HG02642 (cell line): ENCODE data around the gene LDLRAD3.

Source experiments
- ATAC-seq: cut with Tn5 transposase; IDR thresholded peaks from one replicate; pipeline ENCODE4 v1.9.1; 2021; ENCODE audit warnings: mild to moderate bottlenecking; ENCODE audit not compliant: unreplicated experiment, poor library complexity

The LDLRAD3 gene

GRCh38 chr11:36249246-36249645, 305.4 kb downstream of the LDLRAD3 start:
- ATAC-seq, result no peak

GRCh38 chr11:36251823-36252222, 308.0 kb downstream of the LDLRAD3 start:
- ATAC-seq, result no peak

- no peak for ATAC-seq
Observed at GRCh38 chr11:36253238-36253637, 309.4 kb downstream of the LDLRAD3 start.

- ATAC-seq, result no peak
Observed at GRCh38 chr11:36254713-36255112, 310.9 kb downstream of the LDLRAD3 start.

GRCh38 chr11:36257351-36257750, 313.5 kb downstream of the LDLRAD3 start:
- no peak for ATAC-seq

DNA sequence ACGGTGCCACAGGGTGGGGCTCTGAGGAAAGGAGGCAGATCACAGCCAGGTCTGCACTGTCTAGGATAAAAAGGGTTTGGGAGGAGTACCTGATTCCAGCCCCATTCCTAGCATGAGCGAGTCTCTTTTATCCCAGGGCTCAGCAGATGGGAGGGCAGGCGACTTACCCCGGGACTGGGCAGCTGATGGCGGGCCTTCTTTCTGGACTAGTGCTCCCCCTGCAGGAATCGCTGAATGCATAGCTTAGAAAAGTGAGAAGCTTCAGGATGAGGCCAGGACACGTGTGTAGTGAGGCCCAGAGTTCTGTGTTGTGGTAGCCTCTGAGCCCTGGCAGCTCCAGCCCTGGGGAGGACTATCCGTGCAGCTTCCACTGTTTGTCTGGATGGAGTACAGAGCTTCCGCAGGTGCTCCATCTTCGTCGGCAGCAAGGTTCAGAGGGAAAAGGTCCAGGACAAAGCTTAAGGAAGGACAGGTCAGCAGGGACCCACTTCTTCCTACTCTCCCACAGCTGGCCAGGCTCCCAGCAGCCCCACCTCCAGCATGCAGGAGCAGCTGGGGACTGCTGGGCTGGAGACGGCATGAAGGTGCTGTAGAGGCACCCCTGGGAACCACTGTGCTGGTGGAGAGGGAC, 315.0 kb downstream of the LDLRAD3 start:
- no peak for ATAC-seq

DNA sequence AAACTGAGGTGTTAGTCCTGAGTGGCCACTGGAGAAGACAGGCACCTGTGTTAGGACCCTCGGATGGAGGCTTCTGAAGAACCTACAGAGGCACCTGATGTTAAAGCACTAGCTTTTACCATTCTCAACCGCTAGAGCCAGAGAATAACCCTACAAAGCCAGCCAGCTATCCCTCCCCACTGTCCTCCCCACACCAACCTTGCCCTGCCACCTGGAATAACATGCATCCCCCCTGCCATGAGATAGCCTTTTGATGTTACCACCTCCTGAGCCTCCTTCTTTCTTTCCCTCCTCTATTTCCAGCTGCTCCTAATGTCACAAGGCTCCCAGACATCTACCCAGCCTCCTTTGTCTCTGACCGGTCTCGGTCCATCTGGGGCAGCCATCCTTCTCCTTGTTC, 317.2 kb downstream of the LDLRAD3 start:
- no peak for ATAC-seq

DNA sequence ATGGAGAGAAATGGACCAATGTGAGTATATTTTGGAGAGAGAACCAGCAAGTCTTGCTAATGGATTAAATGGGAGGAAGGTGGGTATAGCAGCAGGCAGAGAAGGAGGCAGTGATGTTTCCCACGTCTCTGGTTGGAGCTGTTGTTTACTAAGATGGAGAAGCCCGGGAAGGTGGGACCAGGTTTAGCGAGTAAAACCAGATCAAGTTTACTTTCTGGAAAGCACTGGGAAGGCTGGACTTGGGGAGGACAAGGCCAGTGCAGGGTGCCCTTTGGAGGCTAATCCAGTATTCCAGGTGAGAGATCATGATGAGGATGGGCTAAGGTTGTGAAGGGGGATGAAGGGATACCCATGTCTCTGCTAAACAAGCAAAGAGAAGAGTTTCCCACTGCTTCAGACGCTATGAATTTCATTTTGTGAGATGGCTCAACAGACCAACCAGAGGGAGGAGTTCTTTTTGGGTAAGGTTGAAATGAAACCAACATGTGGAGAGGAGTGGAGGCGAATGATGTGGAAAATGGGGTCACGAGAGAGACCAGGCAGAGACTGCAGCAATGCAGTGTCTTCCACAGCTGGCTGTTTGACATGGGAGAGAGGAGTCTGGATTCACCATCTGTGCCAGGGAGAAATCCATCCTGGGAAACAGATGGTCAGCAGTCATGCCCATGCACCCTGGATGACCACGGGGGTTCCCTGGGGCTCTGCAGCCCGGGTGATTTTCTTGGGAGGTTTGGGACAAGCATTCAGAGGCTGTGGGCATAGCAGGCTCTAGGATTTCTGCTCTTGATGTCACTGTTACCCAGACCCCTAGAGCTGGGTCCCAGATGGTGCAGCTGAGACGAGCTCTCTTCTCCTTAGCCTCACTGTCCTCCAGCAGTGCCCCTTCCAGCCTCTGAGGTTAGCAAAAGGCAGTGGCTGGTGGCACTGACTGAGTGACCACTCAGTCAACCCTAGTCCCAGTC, 320.4 kb downstream of the LDLRAD3 start:
- no peak for ATAC-seq

- ATAC-seq, result no peak
Observed at GRCh38 chr11:36264973-36265344, 321.1 kb downstream of the LDLRAD3 start.

DNA sequence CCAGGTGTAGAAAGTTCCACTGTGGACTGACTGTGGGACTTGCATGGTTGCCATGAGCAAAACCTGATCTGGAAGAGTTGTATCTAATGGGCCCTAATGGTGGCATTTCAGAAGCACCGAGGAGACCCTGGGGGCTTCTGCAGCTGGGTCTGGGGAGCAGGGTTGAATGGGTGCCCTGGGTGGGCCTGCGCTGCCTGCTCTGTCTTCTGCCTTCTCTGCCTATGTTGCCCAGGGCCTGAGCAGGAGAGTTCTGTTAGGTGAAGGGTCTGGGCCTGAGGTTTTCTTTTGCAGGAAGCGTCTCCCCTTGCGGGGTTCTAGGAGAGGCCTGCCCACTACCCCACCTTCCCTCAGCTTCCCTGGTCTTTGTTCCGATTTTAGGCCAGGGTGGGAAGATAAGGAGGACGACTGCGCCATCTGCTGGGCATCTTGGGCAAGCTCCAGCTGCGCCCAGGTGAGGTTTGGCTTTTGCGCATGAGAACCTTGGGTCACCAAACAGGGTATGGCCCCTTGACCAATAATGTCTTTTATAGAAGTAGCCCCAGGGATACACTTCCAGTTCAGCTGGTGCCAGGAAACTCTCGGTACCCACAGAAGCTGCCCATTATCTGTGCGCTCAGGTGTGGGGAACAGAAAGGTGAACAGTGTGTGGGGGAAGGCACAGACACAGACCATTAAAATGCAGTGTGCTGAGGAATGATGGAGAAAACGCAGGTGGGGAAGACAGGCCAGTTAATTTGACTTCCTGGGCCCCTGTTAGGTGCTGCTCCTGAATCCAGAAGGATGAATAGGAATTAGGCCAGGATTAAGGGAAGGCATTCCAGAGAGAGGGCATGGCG, 322.1 kb downstream of the LDLRAD3 start:
- ATAC-seq, result peak; percentile 68

- ATAC-seq, result no peak
Observed at GRCh38 chr11:36266767-36267166, 322.9 kb downstream of the LDLRAD3 start.

DNA sequence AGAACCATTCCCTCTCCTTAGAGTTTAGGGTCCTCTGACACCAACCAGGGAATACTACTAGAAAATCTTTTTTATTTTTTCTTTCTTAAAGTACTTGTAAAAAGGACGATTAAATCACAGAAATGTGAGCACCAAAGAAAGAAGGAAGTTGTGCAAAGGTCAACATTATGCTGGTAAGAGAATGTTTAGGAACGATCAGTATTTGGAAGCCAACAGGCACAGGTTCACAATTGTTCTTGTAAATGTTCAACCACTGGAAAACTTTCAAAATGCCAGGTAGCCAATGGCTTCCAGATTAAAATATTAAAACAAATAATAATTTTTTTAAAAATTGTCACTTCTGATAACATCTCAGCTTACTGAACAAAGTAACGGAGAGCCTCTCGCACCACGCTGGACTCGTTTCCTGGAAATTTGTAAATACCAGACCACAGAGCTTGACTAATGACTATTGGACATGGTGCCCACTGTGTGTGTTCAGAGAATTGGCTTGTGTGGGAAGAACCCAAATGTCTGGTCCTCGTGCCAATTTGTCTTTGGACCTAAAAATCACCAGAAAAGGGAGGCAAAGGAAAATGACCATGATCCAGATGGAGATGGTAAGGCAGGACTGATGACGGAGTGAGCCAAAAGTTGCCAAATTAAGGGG, 324.6 kb downstream of the LDLRAD3 start:
- ATAC-seq, result no peak

DNA sequence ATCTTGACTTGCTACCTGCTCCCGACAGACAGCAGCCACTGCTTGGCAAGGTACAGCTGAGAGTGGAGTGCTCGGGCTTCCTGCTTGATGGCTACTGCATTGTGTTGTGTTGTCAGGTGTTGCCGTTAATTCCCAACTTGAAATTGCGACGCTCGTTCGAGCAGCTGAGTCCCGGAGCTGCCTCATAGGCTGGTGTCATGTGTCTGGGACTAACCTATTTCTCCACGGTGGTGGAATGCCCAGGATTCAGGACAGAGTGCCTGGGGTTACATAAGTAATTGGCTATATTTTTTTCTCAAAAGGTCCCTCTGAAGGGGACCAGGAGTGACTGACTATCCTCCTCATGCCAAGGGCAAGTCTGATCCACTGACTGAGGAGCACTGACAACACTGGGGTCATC, 326.8 kb downstream of the LDLRAD3 start:
- no peak for ATAC-seq

- ATAC-seq, result no peak
Observed at GRCh38 chr11:36271794-36272407, 328.0 kb downstream of the LDLRAD3 start.

GRCh38 chr11:36273110-36273509, 329.2 kb downstream of the LDLRAD3 start:
- ATAC-seq, result no peak

- no peak for ATAC-seq
Observed at GRCh38 chr11:36274414-36274813, 330.6 kb downstream of the LDLRAD3 start.

DNA sequence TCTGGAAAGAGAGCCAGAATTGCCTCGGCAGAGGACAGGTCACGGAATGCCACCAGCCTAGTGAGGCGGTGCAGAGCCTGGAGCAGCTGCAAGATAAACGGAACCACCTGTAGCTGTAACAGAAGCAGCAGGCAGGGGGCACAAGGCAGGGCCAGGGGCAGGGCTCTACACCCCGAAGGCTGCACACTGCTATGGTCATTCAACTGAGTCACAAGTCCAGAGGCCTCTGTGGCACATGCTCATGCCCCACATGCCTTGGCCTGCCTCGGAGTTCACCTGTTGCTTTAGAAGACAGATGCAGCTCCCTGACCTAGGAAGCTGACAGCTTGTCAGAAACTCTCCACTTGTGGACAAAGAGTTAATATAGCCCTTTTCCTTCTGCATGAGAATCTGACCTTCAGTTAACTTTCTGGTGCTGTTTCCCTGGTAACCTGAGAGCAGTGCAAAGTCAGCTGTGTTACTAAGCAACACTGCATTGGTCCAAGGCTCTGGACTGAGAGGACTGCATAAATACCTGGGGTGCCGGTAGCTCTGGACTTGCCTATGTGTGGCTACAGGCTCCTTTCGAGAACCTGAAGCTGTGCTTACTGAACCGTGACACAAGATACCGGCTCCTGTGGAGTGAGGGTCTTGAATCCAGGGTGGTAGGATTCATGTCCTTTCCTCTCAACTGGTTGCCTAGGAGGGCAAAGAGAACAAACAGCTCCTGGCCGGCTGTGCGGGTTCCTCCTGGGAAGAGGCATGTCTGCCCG, 334.8 kb downstream of the LDLRAD3 start:
- no peak for ATAC-seq

GRCh38 chr11:36280531-36280930, 336.7 kb downstream of the LDLRAD3 start:
- no peak for ATAC-seq
